Subcutaneous abdominal adipose tissue (tissue), 5 donors: ENCODE data around the gene ARHGEF2.

Experiments
- H3K27ac ChIP-seq: one replicate; pipeline ENCODE4 v1.7.0; 2013; ENCODE audit warnings: low read depth, mild to moderate bottlenecking, inconsistent platforms, low read length, moderate library complexity
- H3K27me3 ChIP-seq, 5 donors: one replicate each; pipeline ENCODE4 v1.7.0; 2013; ENCODE audit warnings: low read length in 5 of 5, inconsistent platforms in 1 of 5; ENCODE audit not compliant: control insufficient read depth in 5 of 5, insufficient read depth in 4 of 5
- H3K36me3 ChIP-seq, 5 donors: one replicate each; pipeline ENCODE4 v1.7.0; 2013; ENCODE audit warnings: low read length in 5 of 5; ENCODE audit not compliant: control insufficient read depth in 5 of 5, insufficient read depth in 5 of 5
- H3K4me1 ChIP-seq, 5 donors: one replicate each; pipeline ENCODE4 v1.7.0; 2013; ENCODE audit warnings: low read length in 5 of 5, mild to moderate bottlenecking in 3 of 5, moderate library complexity in 1 of 5; ENCODE audit not compliant: control insufficient read depth in 5 of 5, insufficient read depth in 5 of 5
- H3K4me3 ChIP-seq, 5 donors: one replicate each; pipeline ENCODE4 v1.7.0; 2013; ENCODE audit warnings: low read length in 5 of 5, low read depth in 1 of 5
- H3K9ac ChIP-seq, 5 donors: one replicate each; pipeline ENCODE4 v1.7.0; 2013; ENCODE audit warnings: low read length in 5 of 5, mild to moderate bottlenecking in 4 of 5, moderate library complexity in 3 of 5
- H3K9me3 ChIP-seq, 5 donors: one replicate each; pipeline ENCODE4 v1.7.0; 2013; ENCODE audit warnings: low read length in 5 of 5; ENCODE audit not compliant: control insufficient read depth in 5 of 5
- donor health status: healthy.
- donor health status: healthy.
- donor health status: healthy.
- donor health status: healthy.
- donor health status: healthy.

Gene ARHGEF2

GRCh38 chr1:155951753-155952504 is 26.4 kb downstream of the ARHGEF2 start:
- Histone ChIP-seq H3K4me1 (peaks cover 0 to 4% (median 0%) of the 10 kb centered on the region in 5 donors), H3K36me3 (peaks cover 6 to 94% (median 89%) of the 10 kb centered on the region in 5 donors), H3K9me3 (no peaks in the 10 kb centered on the region), H3K4me3 (no peak overlapping the region), H3K27me3 (no peaks in the 10 kb centered on the region), H3K27ac (no peak overlapping the region), H3K9ac (no peak overlapping the region)

GRCh38 chr1:155950829-155951228 is 27.5 kb downstream of the ARHGEF2 start:
- H3K27me3 ChIP-seq = no peaks in the 10 kb centered on the region
- no peak overlapping the region for H3K4me3 ChIP-seq
- H3K36me3 ChIP-seq = peaks cover 6 to 96% (median 89%) of the 10 kb centered on the region in 5 donors
- H3K9me3 ChIP-seq = no peaks in the 10 kb centered on the region
- peaks cover 0 to 10% (median 6%) of the 10 kb centered on the region in 5 donors for H3K4me1 ChIP-seq
- no peak overlapping the region for H3K9ac ChIP-seq
- H3K27ac ChIP-seq = no peak overlapping the region

- no peak overlapping the region for H3K9ac ChIP-seq
- H3K27me3 ChIP-seq = no peaks in the 10 kb centered on the region
- H3K4me1 ChIP-seq = peaks cover 3 to 35% (median 33%) of the 10 kb centered on the region in 5 donors
- no peak overlapping the region for H3K4me3 ChIP-seq
- no peak overlapping the region for H3K27ac ChIP-seq
- H3K36me3 ChIP-seq = peaks cover 0 to 72% (median 63%) of the 10 kb centered on the region in 5 donors
- no peaks in the 10 kb centered on the region for H3K9me3 ChIP-seq
Measured at GRCh38 chr1:155947741-155948140, 30.6 kb downstream of the ARHGEF2 start.

DNA sequence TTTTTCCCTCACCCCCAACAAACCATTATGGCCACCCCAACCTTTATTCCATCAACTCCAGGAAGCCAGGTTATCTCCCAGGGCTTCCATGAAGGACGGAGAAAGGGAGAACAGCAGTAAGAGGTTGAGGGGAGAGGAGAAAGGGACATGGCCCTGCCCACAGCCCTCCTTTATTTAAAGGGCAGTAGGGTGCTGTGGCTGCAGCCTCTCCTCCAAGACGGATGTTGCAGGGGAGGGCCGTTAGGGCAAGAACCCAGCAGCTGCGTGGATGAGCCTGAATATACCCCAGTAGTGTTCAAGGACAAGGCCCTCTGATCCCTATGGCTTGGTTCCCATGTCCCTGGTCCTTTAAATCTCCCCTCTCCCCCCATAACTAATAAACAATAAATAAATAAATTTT is 31.1 kb downstream of the ARHGEF2 start:
- Histone ChIP-seq H3K27me3 (no peaks in the 10 kb centered on the region), H3K36me3 (peaks cover 0 to 68% (median 58%) of the 10 kb centered on the region in 5 donors), H3K9ac (no peak overlapping the region), H3K4me1 (peaks cover 3 to 40% (median 37%) of the 10 kb centered on the region in 5 donors), H3K27ac (no peak overlapping the region), H3K9me3 (no peaks in the 10 kb centered on the region), H3K4me3 (no peak overlapping the region)

- Histone ChIP-seq H3K9ac (no peak overlapping the region), H3K27ac (no peak overlapping the region), H3K27me3 (no peaks in the 10 kb centered on the region)
Measured at GRCh38 chr1:155946633-155947219, 31.6 kb downstream of the ARHGEF2 start.

GRCh38 chr1:155944444-155944799 is 33.9 kb downstream of the ARHGEF2 start:
- Histone ChIP-seq H3K36me3 (peaks cover 0 to 40% (median 31%) of the 10 kb centered on the region in 5 donors), H3K9me3 (no peaks in the 10 kb centered on the region), H3K9ac (no peak overlapping the region), H3K27ac (peak overlapping the region; percentile 30), H3K4me3 (no peak overlapping the region), H3K27me3 (no peaks in the 10 kb centered on the region), H3K4me1 (peaks cover 12 to 66% (median 58%) of the 10 kb centered on the region in 5 donors)

More at GRCh38 chr1:155946633-155947219, 31.6 kb downstream of the ARHGEF2 start:
- Histone ChIP-seq H3K4me3 (no peak overlapping the region), H3K4me1 (peaks cover 3 to 45% (median 43%) of the 10 kb centered on the region in 5 donors), H3K36me3 (peaks cover 0 to 62% (median 52%) of the 10 kb centered on the region in 5 donors), H3K9me3 (no peaks in the 10 kb centered on the region)

DNA sequence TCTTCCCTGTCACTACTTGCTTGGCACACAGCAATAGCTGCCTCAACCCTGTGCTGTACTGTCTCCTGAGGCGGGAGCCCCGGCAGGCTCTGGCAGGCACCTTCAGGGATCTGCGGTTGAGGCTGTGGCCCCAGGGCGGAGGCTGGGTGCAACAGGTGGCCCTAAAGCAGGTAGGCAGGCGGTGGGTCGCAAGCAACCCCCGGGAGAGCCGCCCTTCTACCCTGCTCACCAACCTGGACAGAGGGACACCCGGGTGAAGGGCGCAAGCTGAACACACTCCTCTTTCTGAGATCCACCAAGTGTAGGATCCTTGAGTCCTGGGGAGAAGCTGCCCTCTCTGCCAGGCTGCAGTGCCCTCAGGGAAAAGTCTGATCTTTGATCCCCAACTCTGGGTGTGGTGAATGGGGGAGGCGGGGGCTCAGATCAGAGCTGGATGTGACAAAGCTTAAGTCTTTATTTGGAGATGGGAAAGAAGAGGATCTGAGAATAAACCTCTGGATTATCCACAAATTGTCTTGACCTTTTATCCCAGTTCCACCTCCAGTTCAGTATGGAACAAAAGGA is 35.7 kb downstream of the ARHGEF2 start:
- H3K4me3 ChIP-seq = no peak overlapping the region
- no peaks in the 10 kb centered on the region for H3K27me3 ChIP-seq
- H3K27ac ChIP-seq = peak overlapping the region; percentile 69
- H3K9me3 ChIP-seq = no peaks in the 10 kb centered on the region
- H3K9ac ChIP-seq = peak overlapping the region in 1 of 5 donors; percentile 23
- peaks cover 0 to 24% (median 16%) of the 10 kb centered on the region in 5 donors for H3K36me3 ChIP-seq
- H3K4me1 ChIP-seq = peaks cover 12 to 78% (median 62%) of the 10 kb centered on the region in 5 donors

GRCh38 chr1:155941845-155942531 is 36.4 kb downstream of the ARHGEF2 start:
- Histone ChIP-seq H3K4me1 (peaks cover 12 to 74% (median 62%) of the 10 kb centered on the region in 5 donors), H3K9me3 (no peaks in the 10 kb centered on the region), H3K4me3 (peak overlapping the region in 2 of 5 donors; percentile 6 to 15), H3K9ac (peak overlapping the region in 1 of 5 donors; percentile 23), H3K27ac (peak overlapping the region; percentile 69), H3K36me3 (peaks cover 0 to 17% (median 9%) of the 10 kb centered on the region in 5 donors), H3K27me3 (no peaks in the 10 kb centered on the region)

DNA sequence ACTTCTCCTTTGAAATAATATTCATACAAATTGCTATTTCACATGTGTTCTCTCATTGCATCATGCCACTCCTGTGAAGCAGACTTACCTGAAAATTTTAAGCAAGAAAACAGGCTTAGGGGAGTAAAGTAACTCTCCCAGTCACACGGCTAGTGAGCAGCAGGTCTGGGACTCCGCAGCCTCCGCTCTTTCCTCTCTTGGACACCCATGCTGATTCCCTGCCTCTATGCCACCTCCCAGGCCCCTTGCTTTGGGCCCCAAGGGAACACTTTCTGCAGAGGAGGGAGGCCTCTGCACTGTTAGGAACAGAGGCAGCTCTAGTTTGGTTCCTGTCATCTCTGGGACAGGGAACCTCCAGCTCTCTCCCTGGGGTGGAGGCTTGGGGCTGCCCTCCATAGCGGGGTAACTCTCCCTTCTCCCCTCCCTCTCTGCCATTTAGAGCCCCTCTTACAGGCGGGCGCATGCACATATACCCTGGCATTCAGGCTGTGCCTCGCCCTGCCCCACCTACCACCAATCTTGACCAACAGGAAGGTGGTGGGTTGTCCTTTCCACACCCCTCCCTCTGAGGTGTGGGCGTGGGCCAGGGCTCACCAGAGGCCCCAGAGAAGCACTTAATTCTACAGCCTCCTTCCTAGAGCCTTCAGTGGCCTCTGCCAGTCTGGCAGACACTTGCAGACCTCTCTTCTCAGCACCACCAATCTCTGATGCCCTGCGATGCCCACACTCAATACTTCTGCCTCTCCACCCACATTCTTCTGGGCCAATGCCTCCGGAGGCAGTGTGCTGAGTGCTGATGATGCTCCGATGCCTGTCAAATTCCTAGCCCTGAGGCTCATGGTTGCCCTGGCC is 37.1 kb downstream of the ARHGEF2 start, which contains the start of gene RXFP4:
Gene RXFP4 (plus strand): TSS at position 646 of the 852 bp plus-strand sequence. CDS start 72 bp downstream, at position 718.
- H3K36me3 ChIP-seq = peaks cover 0 to 9% (median 4%) of the 10 kb centered on the region in 5 donors
- H3K27me3 ChIP-seq = no peaks in the 10 kb centered on the region
- peaks cover 12 to 68% (median 62%) of the 10 kb centered on the region in 5 donors for H3K4me1 ChIP-seq
- peak within 1 kb of the TSS in 2 of 5 donors; percentile 2 to 23 for H3K9ac ChIP-seq
- peak within 1 kb of the TSS; percentile 69 for H3K27ac ChIP-seq
- H3K9me3 ChIP-seq = no peaks in the 10 kb centered on the region
- H3K4me3 ChIP-seq = peak within 1 kb of the TSS in 3 of 5 donors; percentile 6 to 17 (median 16)
